Body of pancreas (tissue), 4 donors: ENCODE data around the gene TULP1. TPM values are rescaled to one million over a fixed set of nuclear protein-coding genes. Genes with fewer than 3 reads are reported as not detected.

Experiments
- ATAC-seq: fragments of 150-250 bp; one replicate; pipeline ENCODE4 v1.9.1; 2016
- DNase-seq, 4 donors: peaks; one replicate each; pipeline ENCODE4 v3.0.0-alpha.2; 2019
- H3K27ac ChIP-seq, 4 donors: fragments of 200-600 bp; sonication (generic); 1 replicate in 3 of 4; 2 replicates in 1 of 4; pipeline versions ENCODE4 v1.5.1 to v1.6.1; 2016 to 2019; ENCODE audit warnings: mild to moderate bottlenecking in 1 of 4, mixed read lengths in 1 of 4, moderate library complexity in 1 of 4
- H3K27me3 ChIP-seq, 2 donors: fragments of 200-600 bp; sonication (generic); one replicate each; pipeline ENCODE4 v1.6.0; 2016; ENCODE audit warnings: mild to moderate bottlenecking in 1 of 2
- H3K36me3 ChIP-seq, 2 donors: fragments of 200-600 bp; sonication (generic); replicated peaks in 1 of 2; 2 replicates each; pipeline ENCODE4 v1.5.1; 2016; ENCODE audit warnings: low read depth in 2 of 2; ENCODE audit not compliant: insufficient read depth in 1 of 2
- H3K4me1 ChIP-seq: fragments of 200-600 bp; sonication (generic); one replicate; pipeline ENCODE4 v1.6.0; 2016
- H3K4me3 ChIP-seq, 2 donors: fragments of 200-600 bp; sonication (generic); 1 replicate in 1 of 2; 2 replicates in 1 of 2; pipeline ENCODE4 v1.5.1; 2016 to 2019
- H3K9me3 ChIP-seq, 3 donors: fragments of 200-600 bp; sonication (generic); 1 replicate in 2 of 3; 2 replicates in 1 of 3; pipeline ENCODE4 v1.5.1; 2016
- POLR2A ChIP-seq, 3 donors: fragments of 450-650 bp; IDR thresholded peaks; one replicate each; pipeline ENCODE4 v1.6.1; 2016; ENCODE audit warnings: antibody characterized with exemption in 3 of 3, mild to moderate bottlenecking in 2 of 3
- WGBS, 2 donors: methylation state at CpG; one replicate each; pipeline ENCODE4 v1.1.5; 2017; 5-methylcytosine and 5-hydroxymethylcytosine counted together
- intact Hi-C: fragments of 100-400 bp; cut with DNase I; formaldehyde crosslinking; loops from one replicate; pipeline ENCODE4 v1.15.1; 2023
- total RNA-seq, 2 donors: library from RNA; depleted of rRNA; stranded (reverse); fragments of >200 nt; gene quantifications; one replicate each; pipeline ENCODE4 v1.1.0, GENCODE V29; 2016
- TF ChIP-seq, protein P1 (sequence below), 7 experiments: fragments of 450-650 bp in 4 of 7; fragments of 200-600 bp in 3 of 7; sonication (generic) in 3 of 7; IDR thresholded peaks; one replicate each; pipeline ENCODE4 v1.5.1; 2016 to 2019; ENCODE audit warnings: antibody characterized with exemption in 7 of 7

The TULP1 gene
- total RNA-seq, 2 donors from 2014 or later, result not detected

DNA sequence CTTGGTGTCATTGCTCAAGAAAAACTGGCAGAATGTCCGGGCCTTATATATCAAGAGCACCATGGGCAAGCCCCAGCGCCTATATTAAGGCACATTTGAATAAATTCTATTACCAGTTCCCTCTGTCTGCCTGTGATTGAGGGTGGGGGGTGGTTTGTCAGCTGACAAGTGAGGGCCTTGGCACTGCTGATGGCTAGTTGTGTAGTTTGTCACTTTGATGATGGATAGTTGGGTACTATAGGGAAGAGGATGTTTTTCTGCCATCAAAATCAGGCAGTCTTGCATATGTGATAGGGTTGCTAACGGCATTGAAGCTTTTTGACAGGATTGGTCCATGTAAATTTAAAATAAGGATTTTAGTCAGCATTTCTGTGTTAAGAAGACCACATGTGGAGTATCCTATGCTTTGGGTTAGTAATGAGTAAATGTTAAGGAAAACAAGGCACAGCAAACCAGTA lies 42.0 kb downstream of the TULP1 start:
- H3K4me3 ChIP-seq, result no peak overlapping the region
- no peaks in the 10 kb centered on the region for H3K9me3 ChIP-seq
- 63 to 71% methylated on average over 3 of the region's 3 CpGs for WGBS, 2 donors
- TF ChIP-seq POLR2A (IDR thresholded peaks at IDR 0.05), result no peak
- TF ChIP-seq, protein P1, sequence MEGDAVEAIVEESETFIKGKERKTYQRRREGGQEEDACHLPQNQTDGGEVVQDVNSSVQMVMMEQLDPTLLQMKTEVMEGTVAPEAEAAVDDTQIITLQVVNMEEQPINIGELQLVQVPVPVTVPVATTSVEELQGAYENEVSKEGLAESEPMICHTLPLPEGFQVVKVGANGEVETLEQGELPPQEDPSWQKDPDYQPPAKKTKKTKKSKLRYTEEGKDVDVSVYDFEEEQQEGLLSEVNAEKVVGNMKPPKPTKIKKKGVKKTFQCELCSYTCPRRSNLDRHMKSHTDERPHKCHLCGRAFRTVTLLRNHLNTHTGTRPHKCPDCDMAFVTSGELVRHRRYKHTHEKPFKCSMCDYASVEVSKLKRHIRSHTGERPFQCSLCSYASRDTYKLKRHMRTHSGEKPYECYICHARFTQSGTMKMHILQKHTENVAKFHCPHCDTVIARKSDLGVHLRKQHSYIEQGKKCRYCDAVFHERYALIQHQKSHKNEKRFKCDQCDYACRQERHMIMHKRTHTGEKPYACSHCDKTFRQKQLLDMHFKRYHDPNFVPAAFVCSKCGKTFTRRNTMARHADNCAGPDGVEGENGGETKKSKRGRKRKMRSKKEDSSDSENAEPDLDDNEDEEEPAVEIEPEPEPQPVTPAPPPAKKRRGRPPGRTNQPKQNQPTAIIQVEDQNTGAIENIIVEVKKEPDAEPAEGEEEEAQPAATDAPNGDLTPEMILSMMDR (IDR thresholded peaks at IDR 0.05), result no peak
- ATAC-seq (no peak), DNase-seq (no peak)
- H3K36me3 ChIP-seq, result peaks cover 0 to 4% of the 10 kb centered on the region in 2 donors
- peaks cover 36% of the 10 kb centered on the region for H3K4me1 ChIP-seq
- peak overlapping the region in 1 of 4 donors; percentile 92 for H3K27ac ChIP-seq
- intact Hi-C loops, result no loop called here
- H3K27me3 ChIP-seq, result no peaks in the 10 kb centered on the region

DNA sequence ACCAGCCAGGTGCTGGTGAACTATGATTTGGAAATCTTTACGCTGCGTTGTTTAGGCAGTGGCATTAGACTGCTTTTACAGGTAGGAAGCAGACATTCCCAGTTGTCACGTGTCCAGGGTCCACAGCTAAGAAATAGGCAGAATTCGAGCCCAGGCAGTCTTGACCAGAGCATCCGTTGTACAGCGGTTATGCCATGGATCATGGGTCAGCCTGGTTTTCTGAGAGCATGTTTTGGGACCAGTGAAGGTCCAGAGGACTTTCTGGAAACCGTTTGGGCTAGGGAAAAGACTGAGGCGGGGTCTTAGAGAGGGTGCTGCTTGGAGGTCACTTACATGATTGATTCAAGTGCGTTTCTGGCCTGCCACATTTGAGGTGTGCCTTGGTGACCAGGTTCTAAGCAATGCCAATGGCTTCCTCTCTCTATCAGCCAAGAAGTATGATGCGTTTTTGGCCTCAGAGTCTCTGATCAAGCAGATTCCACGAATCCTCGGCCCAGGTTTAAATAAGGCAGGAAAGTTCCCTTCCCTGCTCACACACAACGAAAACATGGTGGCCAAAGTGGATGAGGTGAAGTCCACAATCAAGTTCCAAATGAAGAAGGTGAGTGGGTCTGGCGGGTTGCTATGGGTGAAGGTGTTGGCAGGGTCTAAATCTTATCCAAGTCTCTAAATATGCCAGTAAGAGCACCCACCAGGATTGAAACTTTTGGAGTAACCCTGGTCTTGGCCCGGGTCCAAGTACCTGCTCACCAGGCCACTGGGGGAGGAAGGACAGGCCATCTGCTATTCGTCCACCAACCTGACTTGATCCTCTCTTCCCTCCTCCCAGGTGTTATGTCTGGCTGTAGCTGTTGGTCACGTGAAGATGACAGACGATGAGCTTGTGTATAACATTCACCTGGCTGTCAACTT lies 42.7 kb downstream of the TULP1 start:
- H3K9me3 ChIP-seq, result no peaks in the 10 kb centered on the region
- H3K27ac ChIP-seq, result peak overlapping the region; percentile 16 to 92 (median 92)
- WGBS, 2 donors, result 37 to 43% methylated on average over 17 to 18 of the region's 18 CpGs
- peaks cover 0 to 4% of the 10 kb centered on the region in 2 donors for H3K36me3 ChIP-seq
- H3K4me3 ChIP-seq, result peak overlapping the region; percentile 43 to 77
- H3K27me3 ChIP-seq, result no peaks in the 10 kb centered on the region
- TF ChIP-seq, protein P1 (IDR thresholded peaks at IDR 0.05), result no peak
- no peak for TF ChIP-seq POLR2A (IDR thresholded peaks at IDR 0.05)
- H3K4me1 ChIP-seq, result peaks cover 36% of the 10 kb centered on the region
- no peak for ATAC-seq
- intact Hi-C loops, result no loop called here
- peak in 3 of 4 donors; percentile 49 to 63 (median 52) for DNase-seq

DNA sequence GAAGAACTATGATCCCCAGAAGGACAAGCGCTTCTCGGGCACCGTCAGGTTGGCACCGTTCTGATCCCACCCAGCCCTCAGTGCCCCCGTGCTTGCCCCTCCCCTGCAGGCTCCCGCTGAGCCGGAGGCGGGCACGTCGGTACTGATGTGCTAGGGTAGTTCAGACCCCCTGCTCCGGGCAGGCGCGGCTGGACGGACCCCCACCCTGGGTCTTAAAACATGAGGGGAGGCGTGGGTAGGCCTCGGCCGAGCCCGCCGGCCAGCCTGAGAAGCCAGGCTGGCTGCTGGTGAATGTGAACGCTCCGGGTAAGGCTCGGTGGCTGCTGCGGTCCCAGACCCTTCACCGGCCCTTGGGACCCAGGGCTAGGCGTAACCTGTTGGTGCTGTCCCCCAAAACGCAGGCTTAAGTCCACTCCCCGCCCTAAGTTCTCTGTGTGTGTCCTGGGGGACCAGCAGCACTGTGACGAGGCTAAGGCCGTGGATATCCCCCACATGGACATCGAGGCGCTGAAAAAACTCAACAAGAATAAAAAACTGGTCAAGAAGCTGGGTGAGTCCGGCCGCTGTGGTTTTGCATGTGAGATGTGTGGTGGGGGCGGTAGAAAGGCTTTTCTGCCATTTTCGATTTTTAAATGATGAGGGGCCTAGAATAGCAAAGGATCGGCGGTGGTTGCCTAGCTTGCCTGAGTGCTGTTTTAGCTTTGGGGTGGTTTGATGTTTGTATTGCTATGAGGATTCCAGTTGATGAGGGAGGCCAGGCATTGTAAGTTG lies 43.5 kb downstream of the TULP1 start:
- H3K9me3 ChIP-seq, result no peaks in the 10 kb centered on the region
- DNase-seq (no peak), ATAC-seq (peak; percentile 11)
- H3K27ac ChIP-seq, result peak overlapping the region; percentile 80 to 92 (median 92)
- 3 to 6% methylated on average over 12 to 36 of the region's 37 CpGs for WGBS, 2 donors
- intact Hi-C loops, result no loop called here
- peak overlapping the region; percentile 43 to 77 for H3K4me3 ChIP-seq
- TF ChIP-seq, protein P1 (IDR thresholded peaks at IDR 0.05), result no peak
- TF ChIP-seq POLR2A (IDR thresholded peaks at IDR 0.05), result peak in 1 of 3 donors; percentile 6
- H3K4me1 ChIP-seq, result peaks cover 36% of the 10 kb centered on the region
- no peaks in the 10 kb centered on the region for H3K27me3 ChIP-seq
- peaks cover 0 to 4% of the 10 kb centered on the region in 2 donors for H3K36me3 ChIP-seq

DNA sequence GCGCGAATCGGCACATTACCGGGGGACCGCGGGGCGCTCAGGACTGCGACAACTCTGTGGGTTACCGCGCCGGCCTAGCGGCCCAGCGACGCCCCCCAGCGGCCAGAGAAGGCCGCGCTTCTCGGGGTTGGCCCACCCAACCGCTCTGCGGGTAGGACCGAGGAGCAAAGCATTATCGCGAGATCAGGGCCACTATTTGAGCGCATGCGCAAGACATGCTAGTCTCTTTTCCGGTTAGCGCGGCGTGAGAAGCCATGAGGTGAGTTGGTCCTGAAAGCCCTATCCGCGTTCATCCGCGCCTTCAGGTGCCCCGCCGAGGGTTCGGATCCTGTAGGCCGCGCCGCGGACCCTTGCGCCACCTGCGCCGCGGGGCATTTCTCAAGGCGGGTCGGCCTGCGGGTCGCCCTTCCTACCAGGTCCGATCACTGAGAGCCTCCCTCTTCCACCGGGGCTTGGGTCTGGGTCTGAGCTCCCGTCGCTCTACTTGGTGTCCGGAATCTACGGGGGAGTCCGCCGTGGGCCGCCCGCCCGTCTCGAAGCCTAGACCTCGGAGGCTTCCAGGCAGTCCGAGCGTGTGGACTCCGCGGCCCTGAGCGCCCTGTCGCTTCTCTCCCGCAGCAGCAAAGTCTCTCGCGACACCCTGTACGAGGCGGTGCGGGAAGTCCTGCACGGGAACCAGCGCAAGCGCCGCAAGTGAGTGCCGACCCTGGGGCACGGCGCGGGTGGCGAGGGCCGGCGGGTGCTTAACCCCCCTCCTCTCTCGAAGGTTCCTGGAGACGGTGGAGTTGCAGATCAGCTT lies 44.3 kb downstream of the TULP1 start, which contains the start of gene RPL10A:
TSS of gene RPL10A (plus strand) at position 221 of the 799 bp plus-strand sequence. CDS start at position 255, 34 bp downstream.
- TF ChIP-seq, protein P1 (IDR thresholded peaks at IDR 0.05), result peak; percentile 94 to 99 (median 96)
- peak; percentile 76 to 96 (median 96) for TF ChIP-seq POLR2A (IDR thresholded peaks at IDR 0.05)
- peak; percentile 93 for ATAC-seq
- Histone ChIP-seq H3K27me3 (no peaks in the 10 kb centered on the region), H3K9me3 (no peaks in the 10 kb centered on the region), H3K36me3 (peaks cover 0 to 4% of the 10 kb centered on the region in 2 donors), H3K4me3 (peak within 1 kb of the TSS; percentile 43 to 77), H3K27ac (peak within 1 kb of the TSS; percentile 80 to 92 (median 92)), H3K4me1 (peaks cover 36% of the 10 kb centered on the region)
- WGBS, 2 donors, result 0 to 1% methylated on average over 11 to 76 of the region's 86 CpGs
- peak; percentile 96 to 98 (median 98) for DNase-seq
- intact Hi-C loops, result no loop called here
